HEK293T (cell line): ENCODE results near the gene MFAP3L.

Source experiments
- ARNT ChIP-seq: fragments of 450-650 bp; IDR thresholded peaks from 2 replicates; pipeline ENCODE4 v1.6.1; 2017; ENCODE audit warnings: mild to moderate bottlenecking
- BHLHE40 ChIP-seq: fragments of 450-650 bp; IDR thresholded peaks from 2 replicates; pipeline ENCODE4 v1.6.1; 2016; ENCODE audit warnings: mild to moderate bottlenecking, moderate library complexity, borderline replicate concordance
- FOXA1 ChIP-seq: fragments of 450-650 bp; IDR thresholded peaks from 2 replicates; pipeline ENCODE4 v1.6.1; 2016; ENCODE audit warnings: mild to moderate bottlenecking
- FOXK2 ChIP-seq: fragments of 450-650 bp; IDR thresholded peaks from 2 replicates; pipeline ENCODE4 v1.6.1; 2016; ENCODE audit warnings: mild to moderate bottlenecking
- FOXM1 ChIP-seq: fragments of 450-650 bp; IDR thresholded peaks from 2 replicates; pipeline ENCODE4 v1.6.1; 2017; ENCODE audit warnings: mild to moderate bottlenecking, borderline replicate concordance
- L3MBTL2 ChIP-seq: fragments of 450-650 bp; conservative IDR thresholded peaks from 2 replicates; pipeline ENCODE4 v1.6.1; 2016; ENCODE audit warnings: mild to moderate bottlenecking
- LEF1 ChIP-seq: fragments of 450-650 bp; IDR thresholded peaks from 2 replicates; pipeline ENCODE4 v1.6.1; 2017; ENCODE audit warnings: mild to moderate bottlenecking, borderline replicate concordance
- NFRKB ChIP-seq: fragments of 450-650 bp; IDR thresholded peaks from 2 replicates; pipeline ENCODE4 v1.6.1; 2016; ENCODE audit warnings: mild to moderate bottlenecking, moderate library complexity
- SP1 ChIP-seq: fragments of 450-650 bp; IDR thresholded peaks from 2 replicates; pipeline ENCODE4 v1.6.1; 2017
- ZNF384 ChIP-seq: fragments of 450-650 bp; IDR thresholded peaks from 2 replicates; pipeline ENCODE4 v1.6.1; 2016

- TF ChIP-seq ZNF384: no peak
- no peak for TF ChIP-seq ARNT
- no peak for TF ChIP-seq BHLHE40
- no peak for TF ChIP-seq FOXM1
- no peak for TF ChIP-seq FOXK2
- no peak for TF ChIP-seq LEF1
- no peak for TF ChIP-seq L3MBTL2
- TF ChIP-seq FOXA1: no peak
- TF ChIP-seq NFRKB: no peak
- no peak for TF ChIP-seq SP1
These were observed 50.9 kb downstream of the MFAP3L start for GRCh38 chr4:169975131-169975837.
